ENCODE data around the gene TAPBPL. TPM values are rescaled to one million over a fixed set of nuclear protein-coding genes. Genes with fewer than 3 reads are reported as not detected.

Gene TAPBPL
- polyA plus RNA-seq, 1 donor (not counting 4 experiments of a cell fraction or from before 2014, with no cell fraction given), result 4.8 TPM

DNA sequence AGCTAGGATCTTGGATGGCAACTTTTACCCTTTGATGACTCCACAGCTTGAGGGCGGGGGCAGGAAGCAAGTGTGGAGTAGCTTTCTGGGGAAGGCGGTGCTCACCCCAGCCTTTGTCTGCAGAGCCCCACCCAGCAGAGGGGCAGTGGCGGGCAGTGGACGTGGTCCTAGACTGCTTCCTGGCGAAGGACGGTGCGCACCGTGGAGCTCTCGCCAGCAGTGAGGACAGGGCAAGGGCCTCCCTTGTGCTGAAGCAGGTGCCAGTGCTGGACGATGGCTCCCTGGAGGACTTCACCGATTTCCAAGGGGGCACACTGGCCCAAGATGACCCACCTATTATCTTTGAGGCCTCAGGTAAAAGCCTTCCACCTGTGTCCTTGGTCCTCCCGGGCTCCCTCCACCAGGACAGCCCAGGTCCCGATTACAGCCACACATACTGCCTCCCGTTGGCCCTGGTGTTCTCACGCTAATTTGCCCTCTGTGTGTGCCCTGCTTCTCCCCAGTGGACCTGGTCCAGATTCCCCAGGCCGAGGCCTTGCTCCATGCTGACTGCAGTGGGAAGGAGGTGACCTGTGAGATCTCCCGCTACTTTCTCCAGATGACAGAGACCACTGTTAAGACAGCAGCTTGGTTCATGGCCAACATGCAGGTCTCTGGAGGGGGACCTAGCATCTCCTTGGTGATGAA, 1.2 kb downstream of the TAPBPL start:
- Histone ChIP-seq H3K9me1 (ENCODE audit: control insufficient read depth, extremely low read depth, insufficient read depth, low read length) (no peaks in the 10 kb centered on the region), H3K4me1 (ENCODE audit: control insufficient read depth, extremely low read depth, insufficient read depth, low read length) (peaks cover 20% of the 10 kb centered on the region), H3K27me3 (ENCODE audit: control insufficient read depth, extremely low read depth, insufficient read depth, low read length) (no peaks in the 10 kb centered on the region), H3K9ac (ENCODE audit: control insufficient read depth, extremely low read depth, insufficient read depth, low read length) (no peak overlapping the region), H3K36me3 (ENCODE audit: control insufficient read depth in 2 of 2, extremely low read depth in 1 of 2, insufficient read depth in 2 of 2, low read length in 2 of 2) (peaks cover 3 to 5% of the 10 kb centered on the region in 2 experiments), H3K27ac (ENCODE audit: control insufficient read depth, insufficient read depth, low read length) (peak overlapping the region; percentile 72), H3K9me3 (ENCODE audit: control insufficient read depth, low read depth, low read length) (no peaks in the 10 kb centered on the region), H3K4me3 (ENCODE audit: control insufficient read depth in 2 of 3, extremely low read depth in 1 of 3, insufficient read depth in 2 of 3, low read depth in 1 of 3, low read length in 3 of 3) (peak overlapping the region in 2 of 3 experiments; percentile 52 to 56), H4K20me1 (ENCODE audit: control insufficient read depth, extremely low read depth, insufficient read depth, low read length) (no peaks in the 10 kb centered on the region), H2AFZ (ENCODE audit: control insufficient read depth, low read length) (no peak overlapping the region), H3K4me2 (ENCODE audit: control insufficient read depth, extremely low read depth, insufficient read depth, low read depth, low read length) (peak overlapping the region; percentile 95), H3K79me2 (ENCODE audit: control insufficient read depth, insufficient read depth, low read length) (no peaks in the 10 kb centered on the region)
- TF ChIP-seq EZH2 (IDR thresholded peaks at IDR 0.05; ENCODE audit: low read length), result no peak
- TF ChIP-seq, protein P1, sequence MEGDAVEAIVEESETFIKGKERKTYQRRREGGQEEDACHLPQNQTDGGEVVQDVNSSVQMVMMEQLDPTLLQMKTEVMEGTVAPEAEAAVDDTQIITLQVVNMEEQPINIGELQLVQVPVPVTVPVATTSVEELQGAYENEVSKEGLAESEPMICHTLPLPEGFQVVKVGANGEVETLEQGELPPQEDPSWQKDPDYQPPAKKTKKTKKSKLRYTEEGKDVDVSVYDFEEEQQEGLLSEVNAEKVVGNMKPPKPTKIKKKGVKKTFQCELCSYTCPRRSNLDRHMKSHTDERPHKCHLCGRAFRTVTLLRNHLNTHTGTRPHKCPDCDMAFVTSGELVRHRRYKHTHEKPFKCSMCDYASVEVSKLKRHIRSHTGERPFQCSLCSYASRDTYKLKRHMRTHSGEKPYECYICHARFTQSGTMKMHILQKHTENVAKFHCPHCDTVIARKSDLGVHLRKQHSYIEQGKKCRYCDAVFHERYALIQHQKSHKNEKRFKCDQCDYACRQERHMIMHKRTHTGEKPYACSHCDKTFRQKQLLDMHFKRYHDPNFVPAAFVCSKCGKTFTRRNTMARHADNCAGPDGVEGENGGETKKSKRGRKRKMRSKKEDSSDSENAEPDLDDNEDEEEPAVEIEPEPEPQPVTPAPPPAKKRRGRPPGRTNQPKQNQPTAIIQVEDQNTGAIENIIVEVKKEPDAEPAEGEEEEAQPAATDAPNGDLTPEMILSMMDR (optimal IDR thresholded peaks at IDR 0.05 in 1 of 3, IDR thresholded peaks at IDR 0.05 in 1 of 3, conservative IDR thresholded peaks at IDR 0.05 in 1 of 3; ENCODE audit: extremely low read depth in 1 of 3, insufficient read depth in 2 of 3, low read length in 3 of 3), result no peak
- dilution Hi-C loops (cut with MboI; ENCODE audit: extremely low pct_ligation_motif_present, low sequenced_read_pairs), result no loop called here
- DNase-seq (ENCODE audit: low read depth, low spot score) (no peak), FAIRE-seq (peak; percentile 36)

DNA sequence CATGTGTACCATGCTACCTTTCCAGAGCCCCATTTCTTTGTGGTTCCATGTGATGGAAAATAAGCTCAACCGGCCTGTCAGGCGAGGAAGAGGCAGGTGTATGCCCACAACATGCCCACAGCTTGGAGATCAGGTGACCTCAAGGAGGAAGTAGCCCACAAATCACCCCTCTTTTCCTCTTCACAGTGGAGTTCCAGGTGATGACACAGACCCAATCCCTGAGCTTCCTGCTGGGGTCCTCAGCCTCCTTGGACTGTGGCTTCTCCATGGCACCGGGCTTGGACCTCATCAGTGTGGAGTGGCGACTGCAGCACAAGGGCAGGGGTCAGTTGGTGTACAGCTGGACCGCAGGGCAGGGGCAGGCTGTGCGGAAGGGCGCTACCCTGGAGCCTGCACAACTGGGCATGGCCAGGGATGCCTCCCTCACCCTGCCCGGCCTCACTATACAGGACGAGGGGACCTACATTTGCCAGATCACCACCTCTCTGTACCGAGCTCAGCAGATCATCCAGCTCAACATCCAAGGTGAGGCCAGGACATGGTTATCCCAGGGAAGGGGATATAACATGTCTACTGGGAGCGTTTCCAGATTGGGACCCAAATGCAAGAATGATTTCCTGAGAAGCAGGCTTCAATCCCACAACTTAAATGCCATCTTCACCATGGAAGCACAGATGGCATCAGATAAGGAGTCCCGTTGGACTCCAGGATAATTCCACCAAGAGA, 5.5 kb downstream of the TAPBPL start:
- dilution Hi-C loops (cut with MboI; ENCODE audit: extremely low pct_ligation_motif_present, low sequenced_read_pairs), result no loop called here
- H3K9ac ChIP-seq (ENCODE audit: control insufficient read depth, extremely low read depth, insufficient read depth, low read length), result no peak overlapping the region
- no peaks in the 10 kb centered on the region for H3K9me1 ChIP-seq (ENCODE audit: control insufficient read depth, extremely low read depth, insufficient read depth, low read length)
- DNase-seq (ENCODE audit: low read depth, low spot score), result no peak
- peaks cover 8 to 26% of the 10 kb centered on the region in 2 experiments for H3K36me3 ChIP-seq (ENCODE audit: control insufficient read depth in 2 of 2, extremely low read depth in 1 of 2, insufficient read depth in 2 of 2, low read length in 2 of 2)
- no peaks in the 10 kb centered on the region for H4K20me1 ChIP-seq (ENCODE audit: control insufficient read depth, extremely low read depth, insufficient read depth, low read length)
- H2AFZ ChIP-seq (ENCODE audit: control insufficient read depth, low read length), result no peak overlapping the region
- no peaks in the 10 kb centered on the region for H3K79me2 ChIP-seq (ENCODE audit: control insufficient read depth, insufficient read depth, low read length)
- FAIRE-seq, result no peak
- TF ChIP-seq EZH2 (IDR thresholded peaks at IDR 0.05; ENCODE audit: low read length), result no peak
- TF ChIP-seq, protein P1 (optimal IDR thresholded peaks at IDR 0.05 in 1 of 3, IDR thresholded peaks at IDR 0.05 in 1 of 3, conservative IDR thresholded peaks at IDR 0.05 in 1 of 3; ENCODE audit: extremely low read depth in 1 of 3, insufficient read depth in 2 of 3, low read length in 3 of 3), result no peak
- no peaks in the 10 kb centered on the region for H3K27me3 ChIP-seq (ENCODE audit: control insufficient read depth, extremely low read depth, insufficient read depth, low read length)
- H3K4me3 ChIP-seq (ENCODE audit: control insufficient read depth in 2 of 3, extremely low read depth in 1 of 3, insufficient read depth in 2 of 3, low read depth in 1 of 3, low read length in 3 of 3), result no peak overlapping the region
- H3K4me1 ChIP-seq (ENCODE audit: control insufficient read depth, extremely low read depth, insufficient read depth, low read length), result peaks cover 10% of the 10 kb centered on the region
- no peaks in the 10 kb centered on the region for H3K9me3 ChIP-seq (ENCODE audit: control insufficient read depth, low read depth, low read length)
- no peak overlapping the region for H3K27ac ChIP-seq (ENCODE audit: control insufficient read depth, insufficient read depth, low read length)
- H3K4me2 ChIP-seq (ENCODE audit: control insufficient read depth, extremely low read depth, insufficient read depth, low read depth, low read length), result no peak overlapping the region
